Parathyroid adenoma (tissue), 2 donors: Measurements from ENCODE around the gene FNDC3B.
"Not testable (repeated sequence)": the region's sequence is repeated elsewhere in the genome, so short reads cannot be mapped to it uniquely, and the experiment has no call there.

Experiments used
- H2AFZ ChIP-seq: fragments of 300-600 bp; sonication (generic); one replicate; pipeline ENCODE4 v1.7.0; 2017; ENCODE audit warnings: antibody characterized with exemption, mild to moderate bottlenecking
- H3K27ac ChIP-seq: fragments of 300-600 bp; sonication (generic); one replicate; pipeline ENCODE4 v1.7.0; 2017
- H3K27me3 ChIP-seq: fragments of 300-600 bp; sonication (generic); one replicate; pipeline ENCODE4 v1.7.0; 2017; ENCODE audit warnings: low read length; ENCODE audit not compliant: control insufficient read depth, insufficient read depth
- H3K36me3 ChIP-seq: fragments of 300-600 bp; sonication (generic); one replicate; pipeline ENCODE4 v1.7.0; 2017; ENCODE audit warnings: low read length; ENCODE audit not compliant: control insufficient read depth, insufficient read depth
- H3K4me1 ChIP-seq: fragments of 300-600 bp; sonication (generic); one replicate; pipeline ENCODE4 v1.7.0; 2017; ENCODE audit warnings: control low read depth
- H3K4me2 ChIP-seq: fragments of 300-600 bp; sonication (generic); one replicate; pipeline ENCODE4 v1.7.0; 2017; ENCODE audit warnings: low read length
- H3K4me3 ChIP-seq: fragments of 300-600 bp; sonication (generic); one replicate; pipeline ENCODE4 v1.7.0; 2017; ENCODE audit warnings: low read depth, low read length
- H3K79me2 ChIP-seq: fragments of 300-600 bp; sonication (generic); one replicate; pipeline ENCODE4 v1.7.0; 2017; ENCODE audit warnings: control low read depth
- H3K9ac ChIP-seq: fragments of 300-600 bp; sonication (generic); one replicate; pipeline ENCODE4 v1.7.0; 2017; ENCODE audit warnings: mild to moderate bottlenecking
- H3K9me3 ChIP-seq: fragments of 300-600 bp; sonication (generic); one replicate; pipeline ENCODE4 v1.7.0; 2017; ENCODE audit warnings: low read length; ENCODE audit not compliant: control insufficient read depth
- TF ChIP-seq, protein P1 (sequence below): fragments of 300-600 bp; sonication (generic); IDR thresholded peaks from one replicate; pipeline ENCODE4 v1.7.0; 2017; ENCODE audit warnings: antibody characterized with exemption, mild to moderate bottlenecking
- donor health status: primary hyperparathyroidism.

Gene FNDC3B

DNA sequence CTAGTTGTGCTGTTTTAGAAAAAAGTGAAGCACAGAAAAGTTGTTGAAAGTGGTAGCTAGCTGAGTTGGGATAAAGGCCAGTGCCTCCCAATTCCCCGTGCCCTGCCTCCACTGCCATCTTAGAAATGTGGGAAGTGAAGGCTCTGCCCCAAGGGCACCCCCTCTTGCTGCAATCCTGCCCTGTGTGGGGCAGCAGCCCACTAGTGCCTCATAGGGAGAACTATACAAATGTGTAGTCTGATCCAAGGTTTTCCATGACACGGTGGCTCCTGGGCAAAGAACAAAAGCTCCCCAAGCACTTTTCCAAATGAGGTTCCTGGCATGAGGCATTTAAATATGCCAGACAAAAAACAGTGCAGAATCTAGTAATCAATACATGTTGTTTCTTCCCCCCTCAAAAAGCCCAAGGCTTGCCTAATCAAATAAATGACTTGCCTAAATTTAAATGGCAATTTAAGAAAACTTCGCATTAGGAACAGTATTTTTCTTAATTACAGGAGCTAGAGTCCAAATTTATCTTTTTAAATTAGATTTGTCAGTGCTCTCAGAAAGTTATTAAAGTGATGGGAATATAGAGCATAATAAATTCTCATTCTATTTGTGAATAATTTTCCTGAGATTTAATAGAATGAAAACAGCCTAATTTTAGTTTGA, 325.1 kb downstream of the FNDC3B start:
- Histone ChIP-seq H3K9ac (no peak overlapping the region), H3K27ac (no peak overlapping the region), H3K4me2 (no peak overlapping the region), H3K4me1 (no peaks in the 10 kb centered on the region), H3K9me3 (no peaks in the 10 kb centered on the region), H3K36me3 (no peaks in the 10 kb centered on the region), H3K4me3 (no peak overlapping the region), H3K27me3 (no peaks in the 10 kb centered on the region), H2AFZ (no peak overlapping the region), H3K79me2 (no peaks in the 10 kb centered on the region)
- TF ChIP-seq, protein P1, sequence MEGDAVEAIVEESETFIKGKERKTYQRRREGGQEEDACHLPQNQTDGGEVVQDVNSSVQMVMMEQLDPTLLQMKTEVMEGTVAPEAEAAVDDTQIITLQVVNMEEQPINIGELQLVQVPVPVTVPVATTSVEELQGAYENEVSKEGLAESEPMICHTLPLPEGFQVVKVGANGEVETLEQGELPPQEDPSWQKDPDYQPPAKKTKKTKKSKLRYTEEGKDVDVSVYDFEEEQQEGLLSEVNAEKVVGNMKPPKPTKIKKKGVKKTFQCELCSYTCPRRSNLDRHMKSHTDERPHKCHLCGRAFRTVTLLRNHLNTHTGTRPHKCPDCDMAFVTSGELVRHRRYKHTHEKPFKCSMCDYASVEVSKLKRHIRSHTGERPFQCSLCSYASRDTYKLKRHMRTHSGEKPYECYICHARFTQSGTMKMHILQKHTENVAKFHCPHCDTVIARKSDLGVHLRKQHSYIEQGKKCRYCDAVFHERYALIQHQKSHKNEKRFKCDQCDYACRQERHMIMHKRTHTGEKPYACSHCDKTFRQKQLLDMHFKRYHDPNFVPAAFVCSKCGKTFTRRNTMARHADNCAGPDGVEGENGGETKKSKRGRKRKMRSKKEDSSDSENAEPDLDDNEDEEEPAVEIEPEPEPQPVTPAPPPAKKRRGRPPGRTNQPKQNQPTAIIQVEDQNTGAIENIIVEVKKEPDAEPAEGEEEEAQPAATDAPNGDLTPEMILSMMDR = no peak

DNA sequence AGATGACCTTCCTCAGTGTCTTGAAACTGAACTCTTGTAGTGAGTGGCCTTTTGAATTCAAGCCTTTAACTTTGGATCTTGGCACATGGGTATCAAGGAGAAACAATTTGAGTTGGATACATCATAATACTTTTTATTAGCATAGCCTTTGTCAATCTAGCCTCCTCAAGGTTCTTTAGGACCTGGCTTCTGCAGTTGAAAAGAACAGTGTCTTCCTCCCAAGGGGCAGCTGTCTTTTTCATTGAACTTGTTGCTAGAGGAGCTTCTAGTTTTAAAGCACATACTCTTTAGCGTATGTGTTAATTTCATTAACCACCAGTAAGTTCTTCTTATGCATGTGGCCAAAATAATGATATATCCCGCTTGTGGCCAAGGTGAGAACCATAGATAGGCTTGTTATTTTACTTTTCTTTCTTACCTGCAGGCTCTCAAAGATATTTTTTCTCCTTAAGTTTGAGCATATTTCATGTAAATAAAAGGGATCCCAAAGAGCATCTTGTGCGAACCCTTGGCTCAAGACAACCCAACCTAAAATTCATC, 325.7 kb downstream of the FNDC3B start:
- Histone ChIP-seq H2AFZ (no peak overlapping the region), H3K9ac (no peak overlapping the region), H3K4me2 (no peak overlapping the region), H3K79me2 (no peaks in the 10 kb centered on the region), H3K36me3 (no peaks in the 10 kb centered on the region), H3K9me3 (no peaks in the 10 kb centered on the region), H3K27me3 (no peaks in the 10 kb centered on the region), H3K4me1 (no peaks in the 10 kb centered on the region), H3K4me3 (no peak overlapping the region), H3K27ac (no peak overlapping the region)
- TF ChIP-seq, protein P1 = no peak

DNA sequence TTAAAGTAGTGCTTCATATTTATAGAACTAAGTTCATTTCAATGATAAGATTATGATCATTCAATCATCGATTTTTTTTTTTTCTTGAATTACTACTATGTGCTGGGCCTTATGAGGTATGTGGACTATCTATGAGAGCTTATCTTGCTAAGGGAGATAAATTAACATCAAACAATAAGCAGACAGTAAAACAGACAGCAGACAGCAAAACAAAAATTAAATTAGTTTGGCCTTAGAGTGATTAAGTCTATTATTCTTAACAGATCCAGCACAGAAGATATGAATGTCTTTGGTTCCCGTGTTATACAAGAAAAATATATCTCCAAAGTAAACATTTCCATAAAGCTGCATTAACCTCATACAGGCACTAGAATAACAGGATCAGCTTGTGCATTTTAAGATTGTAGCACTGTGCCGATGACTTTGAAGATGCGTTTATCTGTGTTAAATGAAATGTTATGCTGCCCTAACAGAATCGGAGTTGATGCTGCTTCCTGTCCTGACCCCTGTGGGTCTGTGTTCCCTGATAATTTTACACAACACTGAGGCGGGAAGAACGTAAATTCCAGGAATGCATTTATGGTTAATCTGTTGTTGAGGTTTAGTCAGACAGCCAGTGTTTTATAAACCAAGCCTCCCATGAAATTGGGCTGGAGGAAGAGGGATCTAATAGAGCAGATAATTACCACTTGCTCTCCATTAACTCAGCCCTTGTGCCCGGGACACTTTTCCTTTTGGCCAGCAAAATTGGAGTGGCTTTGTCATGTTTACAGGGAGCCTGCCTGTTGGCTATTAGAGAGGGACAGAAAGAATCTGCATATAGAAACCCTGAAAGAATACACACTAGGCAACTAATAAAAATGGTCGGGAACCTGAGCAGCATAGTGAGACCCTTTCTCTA, 328.1 kb downstream of the FNDC3B start:
- H3K27me3 ChIP-seq = no peaks in the 10 kb centered on the region
- H2AFZ ChIP-seq = no peak overlapping the region
- H3K4me1 ChIP-seq = no peaks in the 10 kb centered on the region
- TF ChIP-seq, protein P1 = no peak
- H3K9me3 ChIP-seq = no peaks in the 10 kb centered on the region
- no peak overlapping the region for H3K4me2 ChIP-seq
- H3K9ac ChIP-seq = no peak overlapping the region
- H3K27ac ChIP-seq = no peak overlapping the region
- no peak overlapping the region for H3K4me3 ChIP-seq
- H3K36me3 ChIP-seq = no peaks in the 10 kb centered on the region
- no peaks in the 10 kb centered on the region for H3K79me2 ChIP-seq

DNA sequence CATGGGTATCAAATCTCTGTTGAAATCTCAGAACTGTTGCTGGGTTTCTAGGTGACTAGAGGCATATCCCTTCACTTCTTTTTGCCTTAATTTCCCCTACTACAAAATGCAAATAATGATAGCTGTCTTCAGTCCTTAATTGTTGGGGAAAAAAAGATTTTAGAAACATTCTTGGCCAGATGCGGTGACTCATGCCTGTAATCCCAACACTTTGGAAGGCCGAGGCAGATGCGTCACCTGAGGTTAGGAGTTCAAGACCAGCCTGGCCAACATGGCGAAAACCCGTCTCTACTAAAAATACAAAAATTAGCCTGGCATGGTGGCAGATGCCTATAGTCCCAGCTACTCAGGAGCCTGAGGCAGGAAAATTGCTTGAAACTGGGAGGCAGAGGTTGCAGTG, 329.2 kb downstream of the FNDC3B start:
- not testable (repeated sequence) for H3K36me3 ChIP-seq, H3K9me3 ChIP-seq, H2AFZ ChIP-seq, H3K9ac ChIP-seq, H3K4me3 ChIP-seq, H3K27ac ChIP-seq, H3K79me2 ChIP-seq, H3K4me2 ChIP-seq, H3K4me1 ChIP-seq, H3K27me3 ChIP-seq

DNA sequence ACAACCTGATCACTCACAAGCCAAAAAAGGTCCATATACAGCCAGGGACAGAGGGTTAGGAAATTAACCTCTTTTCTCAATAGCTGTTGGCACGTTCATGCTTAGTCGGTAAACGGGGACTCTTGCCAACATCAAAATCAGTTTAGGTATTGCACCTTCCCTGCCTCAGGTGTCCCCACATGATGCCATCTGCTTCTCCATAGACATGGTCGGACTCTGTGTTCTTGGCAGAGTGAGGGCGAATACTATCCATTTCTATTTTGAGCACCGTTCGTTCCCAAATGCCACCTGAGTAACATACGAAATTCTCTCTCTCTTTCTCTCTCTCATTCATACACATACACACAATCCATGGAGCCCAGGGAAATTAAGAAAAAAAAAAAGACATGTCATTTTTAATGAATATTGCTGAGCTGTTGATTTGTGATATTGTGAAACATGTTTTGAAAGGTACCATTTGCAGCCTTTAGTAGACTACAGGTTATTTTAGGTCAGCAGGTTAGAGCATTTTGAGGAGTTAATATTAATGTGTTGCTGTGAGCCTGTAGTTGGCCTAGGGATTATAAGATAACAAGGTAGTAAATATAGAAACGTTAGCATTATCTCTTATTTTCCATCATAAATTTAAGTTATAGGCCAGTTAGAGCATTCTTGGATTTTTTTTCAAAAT, 330.3 kb downstream of the FNDC3B start:
- no peak overlapping the region for H3K27ac ChIP-seq
- no peaks in the 10 kb centered on the region for H3K36me3 ChIP-seq
- no peaks in the 10 kb centered on the region for H3K4me1 ChIP-seq
- no peaks in the 10 kb centered on the region for H3K79me2 ChIP-seq
- H3K4me3 ChIP-seq = no peak overlapping the region
- H2AFZ ChIP-seq = no peak overlapping the region
- H3K9ac ChIP-seq = no peak overlapping the region
- no peaks in the 10 kb centered on the region for H3K27me3 ChIP-seq
- TF ChIP-seq, protein P1 = no peak
- no peaks in the 10 kb centered on the region for H3K9me3 ChIP-seq
- H3K4me2 ChIP-seq = no peak overlapping the region
